HepG2 (cell line): ENCODE data around the gene KRTAP12-3. TPM values are rescaled to one million over a fixed set of nuclear protein-coding genes. Genes with fewer than 3 reads are reported as not detected.
"Not testable (repeated sequence)": the region's sequence is repeated elsewhere in the genome, so short reads cannot be mapped to it uniquely, and the experiment has no call there.

Experiments
- ATAC-seq: fragments of 200-7000 bp; cut with Tn5 transposase; 3 replicates; pipeline ENCODE4 v1.9.1; 2020; ENCODE audit warnings: mild to moderate bottlenecking, moderate library complexity
- BruUV-seq: library from RNA; stranded (reverse); fragments of 400-500 nt; replicated peaks from 2 replicates; lab custom pipeline; 2021; lab: Mats Ljungman, UMichigan
- CTCF ChIA-PET: fragments of 300-600 bp; formaldehyde crosslinking; extraction: SDS; loops from one replicate; lab custom pipeline; 2021; ENCODE audit warnings: low total read pairs, inconsistent platforms, low intra/inter-chr PET ratio; lab: Yijun Ruan, JAX
- POLR2A ChIA-PET: fragments of 350-600 bp; sonication (Branson Sonifier 250); formaldehyde crosslinking; loops from one replicate; lab custom pipeline; 2020; ENCODE audit warnings: antibody characterized with exemption, inconsistent platforms; lab: Yijun Ruan, JAX
- DNase-seq: peaks from one replicate; pipeline ENCODE4 v3.0.0-alpha.2; 2015; ENCODE audit warnings: low spot score
- FAIRE-seq: peaks from 3 replicates; lab custom pipeline; 2011; peaks lifted over from hg19 to GRCh38; lab: Jason Lieb, UNC
- H2AFZ ChIP-seq: one replicate; pipeline ENCODE4 v1.6.1; 2011; ENCODE audit warnings: low read length, inconsistent platforms
- H3K27ac ChIP-seq: fragments of 300-600 bp; 3 replicates; pipeline ENCODE4 v1.8.0; 2011; ENCODE audit warnings: mixed run types, mild to moderate bottlenecking, mixed read lengths, low read length, inconsistent platforms; ENCODE audit not compliant: insufficient read depth; ENCODE audit errors: extremely low read length
- H3K27me3 ChIP-seq, 2 experiments: fragments of 200-600 bp in 1 of 2; 2 replicates in 1 of 2; 3 replicates in 1 of 2; pipeline versions ENCODE4 v1.6.0 to v1.8.0; 2011; ENCODE audit warnings: low read length in 2 of 2, mild to moderate bottlenecking in 2 of 2, moderate library complexity in 2 of 2, inconsistent platforms in 1 of 2; ENCODE audit not compliant: insufficient read depth in 2 of 2, control insufficient read depth in 1 of 2
- H3K36me3 ChIP-seq, 2 experiments: fragments of 200-600 bp in 1 of 2; replicated peaks in 1 of 2; 2 replicates in 1 of 2; 3 replicates in 1 of 2; pipeline versions ENCODE4 v1.5.1 to v1.8.0; 2011; ENCODE audit warnings: low read length in 2 of 2, inconsistent platforms in 1 of 2; ENCODE audit not compliant: insufficient read depth in 2 of 2, control insufficient read depth in 1 of 2
- H3K4me1 ChIP-seq: 2 replicates; pipeline ENCODE4 v1.5.1; 2012; ENCODE audit warnings: low read length, inconsistent platforms; ENCODE audit not compliant: insufficient read depth
- H3K4me2 ChIP-seq: 2 replicates; pipeline ENCODE4 v1.6.0; 2011; ENCODE audit warnings: low read depth, low read length, inconsistent platforms
- H3K4me3 ChIP-seq, 3 experiments: fragments of 200-600 bp in 1 of 3; sonication (generic), shearing (Covaris generic) in 1 of 3; replicated peaks in 1 of 3; 2 replicates each; pipeline ENCODE4 v1.5.1; 2011 to 2016; ENCODE audit warnings: low read length in 3 of 3, inconsistent platforms in 2 of 3, low read depth in 2 of 3, mild to moderate bottlenecking in 2 of 3, control low read depth in 1 of 3, mixed read lengths in 1 of 3; ENCODE audit not compliant: insufficient read depth in 1 of 3
- H3K79me2 ChIP-seq: one replicate; pipeline ENCODE4 v1.6.1; 2011; ENCODE audit warnings: low read length, inconsistent platforms; ENCODE audit not compliant: insufficient read depth
- H3K9ac ChIP-seq: 2 replicates; pipeline ENCODE4 v1.6.0; 2011; ENCODE audit warnings: mild to moderate bottlenecking, low read depth, low read length, inconsistent platforms; ENCODE audit not compliant: insufficient read depth
- H3K9me3 ChIP-seq: 2 replicates; pipeline ENCODE4 v1.5.1; 2012; ENCODE audit warnings: mild to moderate bottlenecking, low read length
- H4K20me1 ChIP-seq: 2 replicates; pipeline ENCODE4 v1.6.0; 2011; ENCODE audit warnings: inconsistent platforms, mild to moderate bottlenecking, low read length, moderate library complexity; ENCODE audit not compliant: insufficient read depth
- ARID4A ChIP-seq: sonication (generic); formaldehyde crosslinking; IDR thresholded peaks from 2 replicates; pipeline ENCODE4 v1.5.0; 2020; ENCODE audit warnings: mild to moderate bottlenecking, missing genetic modification reagents, borderline replicate concordance
- CEBPZ ChIP-seq: IDR thresholded peaks from 2 replicates; pipeline ENCODE4 v1.6.1; 2012; ENCODE audit warnings: low read length, improper control_type of control experiment
- GTF3A ChIP-seq: sonication (generic); formaldehyde crosslinking; conservative IDR thresholded peaks from 2 replicates; pipeline ENCODE4 v1.4.0; 2020; ENCODE audit warnings: mild to moderate bottlenecking, missing genetic modification reagents
- HOXA5 ChIP-seq: sonication (generic); formaldehyde crosslinking; IDR thresholded peaks from 2 replicates; pipeline ENCODE4 v1.4.0; 2020; ENCODE audit warnings: missing genetic modification reagents
- RBAK ChIP-seq: sonication (generic); formaldehyde crosslinking; IDR thresholded peaks from 2 replicates; pipeline ENCODE4 v1.5.1; 2020; ENCODE audit warnings: mild to moderate bottlenecking, missing genetic modification reagents
- TAF15 ChIP-seq: fragments of 200-400 bp; formaldehyde crosslinking; IDR thresholded peaks from one replicate; pipeline ENCODE4 v1.6.1; 2018; ENCODE audit warnings: mild to moderate bottlenecking, low read depth, low read length; ENCODE audit not compliant: poor library complexity, severe bottlenecking
- ZNF446 ChIP-seq: sonication (generic); formaldehyde crosslinking; IDR thresholded peaks from 2 replicates; pipeline ENCODE4 v1.5.0; 2020; ENCODE audit warnings: mild to moderate bottlenecking, missing genetic modification reagents
- WGBS: methylation state at CpG from one replicate; pipeline ENCODE4 v1.1.6; 2017; ENCODE audit warnings: low lambda C conversion rate; 5-methylcytosine and 5-hydroxymethylcytosine counted together
- in situ Hi-C: cut with HindIII; loops from 2 replicates; pipeline ENCODE4 v1.10.0; 2017; ENCODE audit warnings: low pct_unique_long_range_greater_than_20kb; ENCODE audit not compliant: extremely low pct_ligation_motif_present
- intact Hi-C: fragments of 100-400 bp; cut with micrococcal nuclease; formaldehyde crosslinking; loops from one replicate; pipeline ENCODE4 v1.10.0; 2022; ENCODE audit not compliant: unreplicated experiment
- polyA plus RNA-seq, 8 experiments: library from polyadenylated mRNA; depleted of rRNA in 3 of 8; stranded (reverse) in 7 of 8; unstranded in 1 of 8; fragments of >200 nt; fragmentation: Illumina TruSeq in 4 of 8; extraction: Trizol in 4 of 8; gene quantifications; 2 replicates each; pipeline versions ENCODE4 v1.2.1 to v1.2.3, GENCODE V29; 2011 to 2016; ENCODE audit warnings: low read depth in 4 of 8, missing spikeins in 1 of 8, mixed read lengths in 1 of 8; ENCODE audit not compliant: insufficient read depth in 1 of 8
- total RNA-seq, 5 experiments: library from RNA; depleted of rRNA; stranded (reverse); fragments of >200 nt; fragmentation: Illumina TruSeq; extraction: Trizol; gene quantifications; 2 replicates each; pipeline ENCODE4 v1.2.3, GENCODE V29; 2016; ENCODE audit warnings: low read depth in 1 of 5

KRTAP12-3 gene
- total and polyA plus RNA-seq, 2 of the 13 experiments (the other 11 are each of a cell fraction or from before 2014, with no cell fraction given): not detected

GRCh38 chr21:44626673-44627143 is 31.0 kb upstream of the KRTAP12-3 start, which contains the start of gene KRTAP10-9 (continued):
- TF ChIP-seq HOXA5 (no peak), CEBPZ (no peak), TAF15 (no peak), ZNF446 (CRISPR knock-in tag) (no peak), ARID4A (CRISPR knock-in tag) (no peak), GTF3A (CRISPR knock-in tag) (no peak), RBAK (no peak)

GRCh38 chr21:44627181-44627822 is 30.4 kb upstream of the KRTAP12-3 start:
- intact Hi-C loops, DNase-seq, H2AFZ ChIP-seq, FAIRE-seq, H3K27me3 ChIP-seq, CTCF ChIA-PET, in situ Hi-C loops, H4K20me1 ChIP-seq, H3K27ac ChIP-seq, H3K4me2 ChIP-seq, H3K4me1 ChIP-seq, BruUV-seq, H3K9ac ChIP-seq, H3K4me3 ChIP-seq, H3K36me3 ChIP-seq, POLR2A ChIA-PET, ATAC-seq, H3K79me2 ChIP-seq: not testable (repeated sequence)
- peaks cover 29% of the 10 kb centered on the region for H3K9me3 ChIP-seq
- 73% methylated on average over 5 of the region's 20 CpGs for WGBS

- H2AFZ ChIP-seq, H4K20me1 ChIP-seq, DNase-seq, FAIRE-seq, H3K79me2 ChIP-seq, intact Hi-C loops, H3K4me1 ChIP-seq, H3K27me3 ChIP-seq, in situ Hi-C loops, H3K36me3 ChIP-seq, ATAC-seq, CTCF ChIA-PET, H3K9ac ChIP-seq, H3K4me3 ChIP-seq, H3K27ac ChIP-seq, BruUV-seq, POLR2A ChIA-PET, H3K4me2 ChIP-seq: not testable (repeated sequence)
- 56% methylated on average over 11 of the region's 15 CpGs for WGBS
- peaks cover 32% of the 10 kb centered on the region for H3K9me3 ChIP-seq
Measured at GRCh38 chr21:44627831-44628233, 29.9 kb upstream of the KRTAP12-3 start.
